PFSK-1 (cell line): ENCODE measurements around the gene NMNAT3.

Experiments used
- FOXP2 ChIP-seq: optimal IDR thresholded peaks from 2 replicates; pipeline ENCODE3; 2011; ENCODE audit warnings: borderline replicate concordance, control low read depth, inconsistent platforms; ENCODE audit not compliant: insufficient read depth; ENCODE audit errors: extremely low read length, extremely low read depth
- POLR2AphosphoS5 ChIP-seq: IDR thresholded peaks from 2 replicates; pipeline ENCODE4 v1.6.1; 2012; ENCODE audit warnings: low read depth, mild to moderate bottlenecking, control low read depth, low read length, moderate library complexity
- SIN3A ChIP-seq: IDR thresholded peaks from 2 replicates; pipeline ENCODE4 v1.6.1; 2012; ENCODE audit warnings: mild to moderate bottlenecking, low read length, moderate library complexity, borderline replicate concordance; ENCODE audit not compliant: insufficient read depth
- TAF1 ChIP-seq: IDR thresholded peaks from 2 replicates; pipeline ENCODE4 v1.6.1; 2012; ENCODE audit warnings: low read length, control low read depth, borderline replicate concordance; ENCODE audit not compliant: insufficient read depth
- TF ChIP-seq, protein P1 (sequence below), 2 experiments: IDR thresholded peaks; 2 replicates each; pipeline versions ENCODE4 v1.6.1 to v1.8.0; 2011 to 2012; ENCODE audit warnings: low read depth in 2 of 2, low read length in 2 of 2, control low read depth in 1 of 2, inconsistent platforms in 1 of 2, mild to moderate bottlenecking in 1 of 2, moderate library complexity in 1 of 2; ENCODE audit not compliant: insufficient read depth in 1 of 2

The NMNAT3 gene

DNA sequence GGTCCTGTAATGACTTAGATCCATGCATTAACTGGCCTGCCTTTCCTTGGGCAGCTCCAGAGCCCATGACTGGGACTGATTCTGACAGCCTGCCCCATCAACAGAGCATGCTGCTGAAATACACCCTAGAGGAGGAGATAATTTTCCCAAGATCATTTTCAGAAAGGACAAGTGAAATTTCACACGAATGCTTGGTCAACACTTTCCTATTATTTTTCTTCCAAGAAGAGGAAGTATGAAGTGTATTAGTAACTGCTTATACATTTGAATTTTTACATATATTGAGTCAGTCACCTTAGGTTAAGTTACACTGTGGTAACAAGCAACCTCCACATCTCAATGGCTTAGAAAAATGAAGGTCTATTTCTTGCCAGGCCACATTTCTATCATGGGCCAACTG lies 9.7 kb upstream of the NMNAT3 start:
- TF ChIP-seq SIN3A: no peak

DNA sequence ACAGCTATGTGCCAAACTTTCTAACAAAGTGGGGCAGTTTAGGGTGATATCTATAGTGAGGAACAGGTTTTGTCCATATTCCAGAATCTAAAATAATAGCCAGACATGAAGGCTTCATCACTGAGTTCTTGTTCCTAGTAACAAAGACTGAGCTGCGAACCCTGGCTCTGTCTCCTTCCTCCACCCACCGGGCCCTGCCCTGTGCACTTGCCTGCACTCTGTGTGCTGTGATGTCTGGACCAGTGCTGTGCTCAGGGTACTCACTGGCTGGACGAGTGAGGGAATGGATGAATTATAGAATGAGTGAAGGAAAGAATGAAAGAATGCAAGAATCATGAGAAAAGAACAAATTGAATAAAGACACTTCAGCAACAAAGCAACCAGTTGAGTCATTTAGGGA lies 8.9 kb upstream of the NMNAT3 start:
- TF ChIP-seq, protein P1, sequence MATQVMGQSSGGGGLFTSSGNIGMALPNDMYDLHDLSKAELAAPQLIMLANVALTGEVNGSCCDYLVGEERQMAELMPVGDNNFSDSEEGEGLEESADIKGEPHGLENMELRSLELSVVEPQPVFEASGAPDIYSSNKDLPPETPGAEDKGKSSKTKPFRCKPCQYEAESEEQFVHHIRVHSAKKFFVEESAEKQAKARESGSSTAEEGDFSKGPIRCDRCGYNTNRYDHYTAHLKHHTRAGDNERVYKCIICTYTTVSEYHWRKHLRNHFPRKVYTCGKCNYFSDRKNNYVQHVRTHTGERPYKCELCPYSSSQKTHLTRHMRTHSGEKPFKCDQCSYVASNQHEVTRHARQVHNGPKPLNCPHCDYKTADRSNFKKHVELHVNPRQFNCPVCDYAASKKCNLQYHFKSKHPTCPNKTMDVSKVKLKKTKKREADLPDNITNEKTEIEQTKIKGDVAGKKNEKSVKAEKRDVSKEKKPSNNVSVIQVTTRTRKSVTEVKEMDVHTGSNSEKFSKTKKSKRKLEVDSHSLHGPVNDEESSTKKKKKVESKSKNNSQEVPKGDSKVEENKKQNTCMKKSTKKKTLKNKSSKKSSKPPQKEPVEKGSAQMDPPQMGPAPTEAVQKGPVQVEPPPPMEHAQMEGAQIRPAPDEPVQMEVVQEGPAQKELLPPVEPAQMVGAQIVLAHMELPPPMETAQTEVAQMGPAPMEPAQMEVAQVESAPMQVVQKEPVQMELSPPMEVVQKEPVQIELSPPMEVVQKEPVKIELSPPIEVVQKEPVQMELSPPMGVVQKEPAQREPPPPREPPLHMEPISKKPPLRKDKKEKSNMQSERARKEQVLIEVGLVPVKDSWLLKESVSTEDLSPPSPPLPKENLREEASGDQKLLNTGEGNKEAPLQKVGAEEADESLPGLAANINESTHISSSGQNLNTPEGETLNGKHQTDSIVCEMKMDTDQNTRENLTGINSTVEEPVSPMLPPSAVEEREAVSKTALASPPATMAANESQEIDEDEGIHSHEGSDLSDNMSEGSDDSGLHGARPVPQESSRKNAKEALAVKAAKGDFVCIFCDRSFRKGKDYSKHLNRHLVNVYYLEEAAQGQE (IDR thresholded peaks at IDR 0.05; ENCODE audit: insufficient read depth in 1 of 2, low read depth in 2 of 2, low read length in 2 of 2): no peak
- no peak for TF ChIP-seq TAF1
- TF ChIP-seq FOXP2: no peak
- no peak for TF ChIP-seq SIN3A
- TF ChIP-seq POLR2AphosphoS5: no peak

DNA sequence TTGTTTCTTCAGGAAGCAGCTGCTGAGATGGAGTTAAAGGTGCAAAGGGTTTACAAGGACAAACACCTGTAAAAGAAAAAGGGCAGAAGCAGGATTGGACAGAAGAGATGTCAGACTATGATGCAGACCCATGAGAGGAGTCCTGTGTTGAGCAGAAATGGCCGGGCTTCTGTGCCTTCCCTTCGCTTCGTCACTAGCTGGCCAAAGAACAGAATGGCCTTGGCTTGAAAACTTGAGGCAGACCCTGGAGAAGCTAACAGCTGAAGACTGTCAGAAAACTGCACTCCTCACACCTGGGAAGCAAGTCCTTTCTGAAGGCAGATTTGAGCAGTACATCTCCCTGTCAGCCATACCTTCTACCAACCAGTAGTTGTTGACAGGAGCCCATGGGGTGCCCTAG lies 8.4 kb upstream of the NMNAT3 start:
- TF ChIP-seq SIN3A (no peak), FOXP2 (no peak), POLR2AphosphoS5 (no peak), TAF1 (no peak)
- TF ChIP-seq, protein P1 (IDR thresholded peaks at IDR 0.05; ENCODE audit: insufficient read depth in 1 of 2, low read depth in 2 of 2, low read length in 2 of 2): no peak

DNA sequence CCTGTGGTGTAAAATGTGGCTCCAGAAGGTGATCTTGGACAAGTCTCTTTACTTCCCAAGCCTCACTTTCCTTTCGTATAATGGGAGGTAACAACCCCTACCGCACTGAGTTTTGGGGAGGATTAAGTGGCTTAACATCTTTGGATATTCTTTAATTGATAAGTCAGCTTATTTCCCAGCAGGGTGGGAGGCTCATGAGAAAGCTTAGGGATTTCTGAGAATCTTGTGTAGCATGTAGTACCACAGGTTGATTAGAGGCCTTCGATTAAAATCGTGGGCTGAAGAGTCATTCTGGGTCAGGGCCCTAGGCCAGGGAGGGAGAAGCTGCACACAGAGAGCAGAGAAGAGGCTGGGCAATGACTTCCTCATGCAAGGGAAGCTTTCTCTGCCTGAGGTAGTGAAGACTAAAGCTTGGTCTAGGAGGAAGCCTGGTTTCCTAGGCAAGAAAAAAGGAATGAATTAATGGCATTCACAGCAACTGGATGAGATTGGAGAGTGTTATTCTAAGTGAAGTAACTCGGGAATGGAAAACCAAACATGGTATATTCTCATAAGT lies 1.5 kb upstream of the NMNAT3 start:
- TF ChIP-seq SIN3A (no peak), TAF1 (no peak), FOXP2 (no peak), POLR2AphosphoS5 (no peak)
- TF ChIP-seq, protein P1 (IDR thresholded peaks at IDR 0.05; ENCODE audit: insufficient read depth in 1 of 2, low read depth in 2 of 2, low read length in 2 of 2): no peak

DNA sequence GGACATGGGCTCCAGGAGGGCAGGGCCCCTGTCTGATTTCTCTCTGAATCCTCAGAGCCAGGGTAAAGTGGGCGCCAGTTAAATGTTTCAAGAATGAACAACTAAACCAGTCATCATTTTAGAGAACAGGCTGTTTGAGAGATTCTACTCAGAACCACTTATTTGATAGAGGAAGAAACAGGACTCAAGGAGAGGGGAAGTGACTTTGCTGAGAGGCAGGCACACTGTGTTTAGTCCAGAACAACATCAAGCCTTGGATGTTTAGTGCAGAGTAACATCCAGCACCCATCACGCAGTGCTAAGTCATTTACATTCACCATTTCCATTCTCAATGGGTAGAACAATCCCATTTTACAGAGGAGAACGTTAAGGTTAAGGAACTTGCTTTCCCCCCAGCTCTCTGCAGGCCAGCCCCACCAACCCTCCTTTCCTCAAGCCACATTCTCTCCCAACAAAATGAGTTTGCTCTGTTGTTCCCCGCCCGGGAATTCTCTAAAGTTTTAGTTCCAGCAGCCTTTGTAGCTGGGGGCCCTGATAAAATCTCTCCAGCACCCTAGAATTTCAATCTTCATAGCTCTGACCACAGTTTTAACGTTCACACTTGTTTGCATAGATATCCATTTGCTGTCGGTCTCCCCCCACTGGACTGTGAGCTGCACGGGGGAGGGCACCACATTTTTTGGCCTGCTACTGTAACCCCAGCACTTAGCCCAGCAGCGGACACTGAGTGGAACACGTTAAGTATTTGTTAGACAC lies 962 bp downstream of the NMNAT3 start:
- TF ChIP-seq TAF1 (no peak), FOXP2 (no peak), SIN3A (no peak), POLR2AphosphoS5 (no peak)
- TF ChIP-seq, protein P1 (IDR thresholded peaks at IDR 0.05; ENCODE audit: insufficient read depth in 1 of 2, low read depth in 2 of 2, low read length in 2 of 2): no peak
